HG03558 (cell line): Measurements from ENCODE around the gene SMYD1.

Experiments
- ATAC-seq: cut with Tn5 transposase; IDR thresholded peaks from one replicate; pipeline ENCODE4 v1.9.1; 2021; ENCODE audit warnings: moderate number of reproducible peaks; ENCODE audit not compliant: unreplicated experiment; ENCODE audit errors: extremely low read depth

The SMYD1 gene

GRCh38 chr2:88085602-88086001 lies 18.0 kb downstream of the SMYD1 start:
- no peak for ATAC-seq

- no peak for ATAC-seq
These were observed 18.8 kb downstream of the SMYD1 start for GRCh38 chr2:88086401-88086800.

- ATAC-seq, result no peak
These were observed 19.4 kb downstream of the SMYD1 start for GRCh38 chr2:88087073-88087472.

- no peak for ATAC-seq
These were observed 20.1 kb downstream of the SMYD1 start for GRCh38 chr2:88087763-88088162.

- ATAC-seq, result no peak
These were observed 21.4 kb downstream of the SMYD1 start for GRCh38 chr2:88088999-88089398.

- ATAC-seq, result no peak
These were observed 23.0 kb downstream of the SMYD1 start for GRCh38 chr2:88090446-88091283.

- ATAC-seq, result no peak
These were observed 24.3 kb downstream of the SMYD1 start for GRCh38 chr2:88091943-88092342.

GRCh38 chr2:88092773-88093172 lies 25.1 kb downstream of the SMYD1 start:
- no peak for ATAC-seq

GRCh38 chr2:88095022-88095421 lies 27.4 kb downstream of the SMYD1 start:
- ATAC-seq, result no peak

GRCh38 chr2:88096708-88097107 lies 29.1 kb downstream of the SMYD1 start:
- ATAC-seq, result no peak

- ATAC-seq, result no peak
These were observed 29.6 kb downstream of the SMYD1 start for GRCh38 chr2:88097192-88097591.

GRCh38 chr2:88097891-88098557 lies 30.4 kb downstream of the SMYD1 start:
- ATAC-seq, result no peak

- ATAC-seq, result no peak
These were observed 30.9 kb downstream of the SMYD1 start for GRCh38 chr2:88098558-88098900.

GRCh38 chr2:88099798-88100488 lies 32.3 kb downstream of the SMYD1 start:
- no peak for ATAC-seq

GRCh38 chr2:88100489-88100858 lies 32.8 kb downstream of the SMYD1 start:
- ATAC-seq, result no peak

GRCh38 chr2:88108796-88109195 lies 41.2 kb downstream of the SMYD1 start:
- no peak for ATAC-seq

GRCh38 chr2:88110830-88111229 lies 43.2 kb downstream of the SMYD1 start:
- ATAC-seq, result no peak

- no peak for ATAC-seq
These were observed 45.4 kb downstream of the SMYD1 start for GRCh38 chr2:88113069-88113468.

GRCh38 chr2:88114889-88115288 lies 47.3 kb downstream of the SMYD1 start:
- no peak for ATAC-seq

GRCh38 chr2:88115825-88116518 lies 48.3 kb downstream of the SMYD1 start:
- ATAC-seq, result no peak
